ENCODE results near the gene FRMD4A.

FRMD4A gene

DNA sequence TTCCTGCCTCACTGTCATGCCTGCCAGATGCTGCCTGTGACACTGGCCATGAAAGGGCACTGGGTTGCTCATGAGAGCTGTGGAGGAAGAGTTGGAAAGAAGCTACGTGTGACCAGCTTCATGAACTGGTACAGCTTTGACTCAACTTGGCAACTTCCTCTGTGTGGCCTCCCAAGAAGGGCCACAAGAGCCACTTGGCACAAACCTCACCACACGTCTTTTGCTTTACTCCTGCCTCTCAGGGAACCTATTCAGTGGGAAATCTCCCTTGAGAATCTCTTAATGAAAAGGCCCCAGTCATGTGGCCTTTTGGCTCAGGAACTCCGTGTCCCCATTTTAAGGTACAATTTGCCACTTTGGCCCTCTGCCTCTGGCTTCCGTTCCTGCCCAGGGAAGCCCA lies 54.5 kb downstream of the FRMD4A start:
- TF ChIP-seq POLR2AphosphoS5 (IDR thresholded peaks at IDR 0.05; ENCODE audit: low read depth, low read length) (no peak), POU2F2 (IDR thresholded peaks at IDR 0.05; ENCODE audit: low read depth, low read length) (no peak)
- FAIRE-seq (no peak), DNase-seq (ENCODE audit: insufficient read length, low spot score) (no peak)

DNA sequence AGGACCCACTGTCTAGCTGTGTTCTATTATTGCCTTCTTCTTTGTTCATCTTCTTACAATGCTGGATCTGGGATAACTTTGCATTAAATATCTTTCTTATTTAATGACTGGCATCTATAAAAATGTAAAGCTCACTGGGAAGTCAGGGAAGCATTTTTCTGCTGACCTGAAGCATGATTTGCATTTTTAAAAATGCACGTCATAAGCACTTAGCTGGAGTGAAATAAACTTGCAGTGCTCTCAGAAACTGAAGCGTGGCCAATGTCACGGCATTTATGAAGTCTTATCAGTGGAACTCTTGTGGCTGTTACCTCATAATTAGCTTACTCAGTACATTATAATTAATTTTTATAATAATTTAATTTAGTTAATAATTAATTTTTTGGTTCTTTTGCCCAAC lies 59.1 kb downstream of the FRMD4A start:
- no peak for FAIRE-seq
- no peak for TF ChIP-seq POU2F2 (IDR thresholded peaks at IDR 0.05; ENCODE audit: low read depth, low read length)
- TF ChIP-seq POLR2AphosphoS5 (IDR thresholded peaks at IDR 0.05; ENCODE audit: low read depth, low read length) = no peak
- no peak for TF ChIP-seq TAF1 (IDR thresholded peaks at IDR 0.05; ENCODE audit: low read depth, low read length)
- TF ChIP-seq PAX5 (IDR thresholded peaks at IDR 0.05; ENCODE audit: insufficient read depth, low read length, severe bottlenecking) = no peak
- no peak for TF ChIP-seq POLR2A (IDR thresholded peaks at IDR 0.05; ENCODE audit: low read depth, low read length)
- no peak for TF ChIP-seq SPI1 (IDR thresholded peaks at IDR 0.05; ENCODE audit: low read depth, low read length)
- no peak for DNase-seq (ENCODE audit: insufficient read length, low spot score)

DNA sequence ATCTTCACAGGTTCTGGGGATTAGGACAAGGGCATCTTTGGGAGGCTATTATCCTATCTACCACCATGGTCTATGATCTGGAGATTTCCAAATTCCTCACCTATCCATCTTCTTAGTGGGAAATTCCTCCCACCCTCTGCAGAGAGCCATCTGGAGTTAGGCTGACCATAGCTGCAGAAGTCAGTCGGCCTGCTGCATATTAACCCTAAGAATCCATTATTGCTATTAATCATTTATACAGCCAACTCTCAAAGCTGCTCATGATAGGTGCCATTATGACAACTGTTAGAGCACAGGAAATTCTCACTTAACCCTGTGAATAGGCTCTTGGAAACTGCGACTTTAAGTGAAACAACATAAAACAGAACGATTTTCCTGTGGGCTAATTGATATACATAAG lies 60.4 kb downstream of the FRMD4A start:
- TF ChIP-seq PAX5 (IDR thresholded peaks at IDR 0.05; ENCODE audit: insufficient read depth, low read length, severe bottlenecking) = no peak
- no peak for TF ChIP-seq POLR2A (IDR thresholded peaks at IDR 0.05; ENCODE audit: low read depth, low read length)
- TF ChIP-seq POU2F2 (IDR thresholded peaks at IDR 0.05; ENCODE audit: low read depth, low read length) = no peak
- TF ChIP-seq TAF1 (IDR thresholded peaks at IDR 0.05; ENCODE audit: low read depth, low read length) = no peak
- no peak for TF ChIP-seq POLR2AphosphoS5 (IDR thresholded peaks at IDR 0.05; ENCODE audit: low read depth, low read length)
- FAIRE-seq (no peak), DNase-seq (ENCODE audit: insufficient read length, low spot score) (no peak)

DNA sequence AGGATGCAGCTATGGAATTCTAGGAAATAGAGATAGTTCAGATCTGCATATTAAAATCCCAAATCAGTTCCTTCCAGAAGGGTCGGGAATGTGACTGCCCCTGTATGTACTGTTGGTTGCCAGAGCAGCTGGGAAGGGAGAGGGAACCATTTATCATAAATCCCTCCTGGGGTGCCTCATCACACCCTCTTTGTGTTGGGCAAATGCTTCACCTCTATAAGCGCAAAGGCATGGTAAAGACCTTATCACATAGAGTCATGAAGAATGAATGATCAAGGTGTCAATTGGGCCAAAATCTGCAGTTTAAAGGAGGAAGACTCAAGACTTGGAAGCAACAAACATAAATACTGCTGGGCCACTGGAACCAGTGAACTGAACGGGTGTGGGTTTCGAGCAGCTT lies 65.0 kb downstream of the FRMD4A start:
- TF ChIP-seq POLR2AphosphoS5 (IDR thresholded peaks at IDR 0.05; ENCODE audit: low read depth, low read length) (no peak), POU2F2 (IDR thresholded peaks at IDR 0.05; ENCODE audit: low read depth, low read length) (no peak), POLR2A (IDR thresholded peaks at IDR 0.05; ENCODE audit: low read depth, low read length) (no peak), SPI1 (IDR thresholded peaks at IDR 0.05; ENCODE audit: low read depth, low read length) (no peak), TAF1 (IDR thresholded peaks at IDR 0.05; ENCODE audit: low read depth, low read length) (no peak), PAX5 (IDR thresholded peaks at IDR 0.05; ENCODE audit: insufficient read depth, low read length, severe bottlenecking) (no peak)
- no peak for FAIRE-seq
- DNase-seq (ENCODE audit: insufficient read length, low spot score) = no peak

DNA sequence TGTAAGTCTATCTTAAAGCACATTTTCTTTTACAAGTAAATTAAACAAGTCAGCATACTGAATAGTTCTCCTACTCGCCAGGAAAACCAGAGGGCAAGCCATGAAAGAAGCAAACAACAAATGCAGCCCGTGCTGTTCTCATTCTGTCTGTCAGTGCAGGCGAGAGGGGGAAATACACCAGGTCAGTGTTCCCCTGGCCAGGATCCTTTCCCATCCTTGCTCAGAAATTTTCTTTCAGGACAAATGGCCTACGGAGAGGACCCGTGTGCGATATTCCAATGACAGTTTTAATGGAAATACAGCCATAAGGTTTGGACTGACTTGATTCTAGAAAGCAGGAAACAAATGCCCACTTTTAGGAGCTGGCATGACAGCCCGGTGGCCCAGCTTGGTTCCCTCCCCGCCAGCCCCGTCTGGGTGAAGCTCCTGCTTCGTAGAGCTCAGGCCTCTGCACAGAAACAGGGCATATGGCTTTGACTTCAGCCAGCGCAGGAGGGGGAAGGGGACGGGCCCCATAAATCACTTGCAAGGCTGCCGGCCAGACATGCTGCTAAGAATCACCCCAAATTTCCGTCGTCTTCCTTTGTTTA lies 67.8 kb downstream of the FRMD4A start:
- DNase-seq (ENCODE audit: insufficient read length, low spot score) (no peak), FAIRE-seq (no peak)

DNA sequence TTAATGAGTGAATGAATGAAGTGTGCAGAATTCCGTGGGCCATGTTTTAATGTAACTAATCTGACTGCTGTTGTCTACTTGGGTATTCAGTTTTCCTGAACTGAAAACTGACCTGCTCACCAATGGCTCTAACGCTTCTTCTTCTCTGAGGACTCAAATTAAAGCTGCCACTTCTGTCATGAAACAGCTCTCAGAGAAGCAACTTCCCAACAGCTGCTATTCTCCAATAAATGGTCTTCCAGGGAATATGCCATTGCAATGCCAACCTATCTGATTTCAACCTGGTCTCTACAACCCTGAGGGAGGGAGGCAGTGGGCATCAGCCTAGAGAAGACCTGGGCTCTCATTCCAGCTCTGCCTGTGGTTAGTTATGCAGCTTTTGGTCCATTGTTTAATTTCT lies 69.4 kb downstream of the FRMD4A start:
- TF ChIP-seq TAF1 (IDR thresholded peaks at IDR 0.05; ENCODE audit: low read depth, low read length) = no peak
- no peak for TF ChIP-seq POLR2A (IDR thresholded peaks at IDR 0.05; ENCODE audit: low read depth, low read length)
- no peak for TF ChIP-seq POU2F2 (IDR thresholded peaks at IDR 0.05; ENCODE audit: low read depth, low read length)
- no peak for TF ChIP-seq POLR2AphosphoS5 (IDR thresholded peaks at IDR 0.05; ENCODE audit: low read depth, low read length)
- no peak for TF ChIP-seq PAX5 (IDR thresholded peaks at IDR 0.05; ENCODE audit: insufficient read depth, low read length, severe bottlenecking)
- no peak for TF ChIP-seq SPI1 (IDR thresholded peaks at IDR 0.05; ENCODE audit: low read depth, low read length)
- DNase-seq (ENCODE audit: insufficient read length, low spot score) = no peak
- no peak for FAIRE-seq

More for the DNA sequence above, 67.8 kb downstream of the FRMD4A start:
- TF ChIP-seq PAX5 (IDR thresholded peaks at IDR 0.05; ENCODE audit: insufficient read depth, low read length, severe bottlenecking) (no peak), POLR2A (IDR thresholded peaks at IDR 0.05; ENCODE audit: low read depth, low read length) (no peak), POLR2AphosphoS5 (IDR thresholded peaks at IDR 0.05; ENCODE audit: low read depth, low read length) (no peak), POU2F2 (IDR thresholded peaks at IDR 0.05; ENCODE audit: low read depth, low read length) (no peak)

DNA sequence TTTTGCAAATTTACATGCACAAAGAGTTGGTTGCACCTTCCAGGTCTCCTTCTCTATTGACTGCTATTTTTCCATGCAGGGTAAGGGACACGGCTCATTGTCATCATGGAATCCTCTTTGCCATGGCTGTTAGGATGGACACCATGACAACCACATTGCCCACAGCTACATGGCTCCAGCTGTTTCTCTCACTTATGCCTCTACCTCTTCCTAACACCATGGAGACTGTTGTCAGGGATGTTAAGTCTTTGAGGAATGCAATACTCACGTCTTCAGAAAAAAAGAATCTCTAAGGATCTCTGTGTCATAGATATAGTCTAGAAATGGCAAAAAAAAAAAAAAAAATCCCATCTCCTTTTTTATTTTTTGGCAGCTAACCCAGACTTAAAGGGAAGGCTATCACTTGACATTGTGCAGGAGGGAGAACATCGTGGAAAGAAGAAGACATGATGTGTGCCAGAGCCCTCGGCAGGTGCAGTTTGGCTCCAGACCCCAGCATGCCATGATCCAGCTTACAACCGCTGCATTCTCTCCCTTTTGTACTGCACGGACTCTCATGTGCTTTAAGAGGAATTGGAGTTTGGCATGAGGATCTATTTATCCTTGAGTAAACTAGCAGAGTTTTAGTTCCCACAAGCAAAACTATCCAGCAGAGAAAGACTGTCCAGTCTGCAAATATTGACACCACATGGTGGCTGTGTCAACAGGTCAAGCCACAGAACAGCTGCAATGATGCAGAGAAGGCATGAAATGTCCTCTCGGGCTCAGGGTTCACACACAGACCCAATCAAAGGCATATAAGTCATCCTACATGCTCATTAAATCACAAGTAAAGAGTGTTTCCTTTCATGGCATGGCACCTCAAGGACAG lies 70.8 kb downstream of the FRMD4A start:
- FAIRE-seq (no peak), DNase-seq (ENCODE audit: insufficient read length, low spot score) (no peak)
- TF ChIP-seq POLR2A (IDR thresholded peaks at IDR 0.05; ENCODE audit: low read depth, low read length) = no peak
- no peak for TF ChIP-seq POLR2AphosphoS5 (IDR thresholded peaks at IDR 0.05; ENCODE audit: low read depth, low read length)
- no peak for TF ChIP-seq PAX5 (IDR thresholded peaks at IDR 0.05; ENCODE audit: insufficient read depth, low read length, severe bottlenecking)
- no peak for TF ChIP-seq POU2F2 (IDR thresholded peaks at IDR 0.05; ENCODE audit: low read depth, low read length)
- no peak for TF ChIP-seq TAF1 (IDR thresholded peaks at IDR 0.05; ENCODE audit: low read depth, low read length)

DNA sequence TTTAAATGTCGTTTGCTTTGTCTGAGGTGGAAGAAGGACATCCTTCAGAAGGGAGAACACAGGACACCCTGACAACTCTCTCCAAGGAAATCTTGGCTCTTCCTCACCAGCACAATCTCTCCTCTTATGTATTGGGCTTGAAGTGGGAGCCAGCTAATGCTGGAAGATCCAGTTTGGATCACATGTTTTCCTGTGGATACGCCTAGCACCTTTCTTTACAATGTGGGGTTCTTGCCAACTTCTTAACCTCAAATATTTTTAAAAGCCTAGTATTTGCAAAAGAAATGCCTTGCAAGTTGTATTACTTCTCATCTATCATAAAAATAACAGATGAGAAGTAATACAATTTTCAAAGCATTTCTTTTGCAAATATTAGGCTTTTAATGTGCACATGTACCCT lies 76.4 kb downstream of the FRMD4A start:
- DNase-seq (ENCODE audit: insufficient read length, low spot score) (no peak), FAIRE-seq (no peak)
- TF ChIP-seq POLR2A (IDR thresholded peaks at IDR 0.05; ENCODE audit: low read depth, low read length) = no peak
- no peak for TF ChIP-seq SPI1 (IDR thresholded peaks at IDR 0.05; ENCODE audit: low read depth, low read length)

DNA sequence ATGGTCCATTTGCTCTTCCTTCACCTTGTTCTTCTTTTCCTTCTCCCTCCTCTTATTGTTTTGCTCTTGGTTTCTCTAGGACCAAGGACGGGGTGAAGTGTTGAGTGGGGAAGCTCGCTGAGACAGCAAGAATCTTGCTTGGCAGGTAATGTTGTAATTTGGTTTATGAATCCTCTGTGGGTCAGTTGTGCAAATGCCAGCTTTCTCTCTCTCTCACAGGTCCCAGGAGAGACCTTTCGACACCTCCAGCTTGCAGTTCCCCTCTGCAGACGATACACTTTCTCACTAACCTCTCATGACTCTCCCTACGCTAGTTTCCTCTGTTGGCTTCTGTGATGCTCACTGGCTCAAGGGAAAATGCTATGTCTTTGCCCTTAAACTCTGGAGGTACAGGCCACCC lies 77.0 kb downstream of the FRMD4A start:
- no peak for DNase-seq (ENCODE audit: insufficient read length, low spot score)
- no peak for FAIRE-seq
- TF ChIP-seq POLR2A (IDR thresholded peaks at IDR 0.05; ENCODE audit: low read depth, low read length) (no peak), POU2F2 (IDR thresholded peaks at IDR 0.05; ENCODE audit: low read depth, low read length) (no peak), PAX5 (IDR thresholded peaks at IDR 0.05; ENCODE audit: insufficient read depth, low read length, severe bottlenecking) (no peak), TAF1 (IDR thresholded peaks at IDR 0.05; ENCODE audit: low read depth, low read length) (no peak), SPI1 (IDR thresholded peaks at IDR 0.05; ENCODE audit: low read depth, low read length) (no peak), POLR2AphosphoS5 (IDR thresholded peaks at IDR 0.05; ENCODE audit: low read depth, low read length) (no peak)

DNA sequence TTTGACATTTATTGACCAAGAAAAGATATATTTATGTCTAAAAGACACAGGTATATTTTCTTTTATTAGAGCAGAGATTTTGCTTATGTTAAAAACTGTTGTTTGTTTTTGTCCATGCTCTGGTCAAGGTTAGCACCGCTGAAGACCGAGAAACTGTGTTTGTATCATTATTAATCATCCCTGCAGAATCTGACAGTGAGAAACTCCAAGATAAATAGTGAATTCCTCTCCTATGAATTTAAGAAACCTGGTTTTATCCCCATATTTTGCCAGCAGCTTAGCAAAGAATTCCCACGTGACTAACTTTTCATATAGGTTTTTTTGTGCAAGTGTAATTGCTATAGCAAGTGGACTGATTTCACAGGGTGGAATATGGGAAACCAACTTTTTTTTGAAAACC lies 77.6 kb downstream of the FRMD4A start:
- TF ChIP-seq POU2F2 (IDR thresholded peaks at IDR 0.05; ENCODE audit: low read depth, low read length) (no peak), SPI1 (IDR thresholded peaks at IDR 0.05; ENCODE audit: low read depth, low read length) (no peak), PAX5 (IDR thresholded peaks at IDR 0.05; ENCODE audit: insufficient read depth, low read length, severe bottlenecking) (no peak), TAF1 (IDR thresholded peaks at IDR 0.05; ENCODE audit: low read depth, low read length) (no peak), POLR2A (IDR thresholded peaks at IDR 0.05; ENCODE audit: low read depth, low read length) (no peak), POLR2AphosphoS5 (IDR thresholded peaks at IDR 0.05; ENCODE audit: low read depth, low read length) (no peak)
- DNase-seq (ENCODE audit: insufficient read length, low spot score) = no peak
- FAIRE-seq = no peak
